Thoracic aorta (tissue), 2 donors: ENCODE data around the gene RUBCN. TPM values are rescaled to one million over a fixed set of nuclear protein-coding genes. Genes with fewer than 3 reads are reported as not detected.
"Not testable (repeated sequence)": the region's sequence is repeated elsewhere in the genome, so short reads cannot be mapped to it uniquely, and the experiment has no call there.

Experiments
- ATAC-seq: fragments of 150-250 bp; one replicate; pipeline ENCODE4 v1.8.0; 2017; ENCODE audit warnings: low read depth; ENCODE audit not compliant: insufficient number of reproducible peaks, low FRiP score
- DNase-seq: peaks from one replicate; pipeline ENCODE4 v3.0.0-alpha.2; 2020; ENCODE audit warnings: low spot score
- H3K27ac ChIP-seq, 2 donors: fragments of 200-600 bp; sonication (generic); 1 replicate in 1 of 2; 2 replicates in 1 of 2; pipeline ENCODE4 v1.5.1; 2016; ENCODE audit warnings: mild to moderate bottlenecking in 2 of 2, moderate library complexity in 2 of 2
- H3K27me3 ChIP-seq: fragments of 200-600 bp; sonication (generic); replicated peaks from 2 replicates; pipeline ENCODE4 v1.6.0; 2016; ENCODE audit warnings: mild to moderate bottlenecking; ENCODE audit not compliant: insufficient read depth
- H3K36me3 ChIP-seq: fragments of 200-600 bp; sonication (generic); one replicate; pipeline ENCODE4 v1.5.1; 2016
- H3K4me1 ChIP-seq, 2 donors: fragments of 200-600 bp; sonication (generic); 1 replicate in 1 of 2; 2 replicates in 1 of 2; pipeline versions ENCODE4 v1.5.1 to v1.6.0; 2016; ENCODE audit warnings: low read depth in 2 of 2, mild to moderate bottlenecking in 1 of 2; ENCODE audit not compliant: control insufficient read depth in 1 of 2
- H3K4me3 ChIP-seq: fragments of 200-600 bp; sonication (generic); 2 replicates; pipeline ENCODE4 v1.5.1; 2016; ENCODE audit warnings: mild to moderate bottlenecking
- H3K9me3 ChIP-seq: fragments of 200-600 bp; sonication (generic); 2 replicates; pipeline ENCODE4 v1.5.1; 2016
- CTCF ChIP-seq: fragments of 200-600 bp; sonication (generic); IDR thresholded peaks from one replicate; pipeline ENCODE4 v1.5.1; 2019; ENCODE audit warnings: antibody characterized with exemption
- total RNA-seq, 2 donors: library from RNA; depleted of rRNA; stranded (reverse); fragments of >200 nt; gene quantifications; one replicate each; pipeline versions ENCODE4 v1.1.0 to v1.2.3, GENCODE V29; 2016

Gene RUBCN
- total RNA-seq, 2 donors from 2014 or later: 52.1 to 67.3 TPM

GRCh38 chr3:197734667-197735318 is 1.9 kb downstream of the RUBCN start:
- no peak for DNase-seq
- Histone ChIP-seq H3K27ac (no peak overlapping the region), H3K4me1 (peaks cover 7 to 26% of the 10 kb centered on the region in 2 donors), H3K36me3 (no peaks in the 10 kb centered on the region), H3K9me3 (no peaks in the 10 kb centered on the region), H3K4me3 (no peak overlapping the region), H3K27me3 (no peaks in the 10 kb centered on the region)
- ATAC-seq: no peak
- no peak for TF ChIP-seq CTCF

GRCh38 chr3:197733042-197733441 is 3.7 kb downstream of the RUBCN start:
- ATAC-seq (no peak), DNase-seq (no peak)
- no peak for TF ChIP-seq CTCF
- H3K4me1 ChIP-seq: peaks cover 7 to 26% of the 10 kb centered on the region in 2 donors
- no peak overlapping the region for H3K4me3 ChIP-seq
- no peaks in the 10 kb centered on the region for H3K27me3 ChIP-seq
- H3K36me3 ChIP-seq: no peaks in the 10 kb centered on the region
- no peak overlapping the region for H3K27ac ChIP-seq
- H3K9me3 ChIP-seq: no peaks in the 10 kb centered on the region

GRCh38 chr3:197731483-197731882 is 5.2 kb downstream of the RUBCN start:
- not testable (repeated sequence) for ATAC-seq, DNase-seq, H3K9me3 ChIP-seq

DNA sequence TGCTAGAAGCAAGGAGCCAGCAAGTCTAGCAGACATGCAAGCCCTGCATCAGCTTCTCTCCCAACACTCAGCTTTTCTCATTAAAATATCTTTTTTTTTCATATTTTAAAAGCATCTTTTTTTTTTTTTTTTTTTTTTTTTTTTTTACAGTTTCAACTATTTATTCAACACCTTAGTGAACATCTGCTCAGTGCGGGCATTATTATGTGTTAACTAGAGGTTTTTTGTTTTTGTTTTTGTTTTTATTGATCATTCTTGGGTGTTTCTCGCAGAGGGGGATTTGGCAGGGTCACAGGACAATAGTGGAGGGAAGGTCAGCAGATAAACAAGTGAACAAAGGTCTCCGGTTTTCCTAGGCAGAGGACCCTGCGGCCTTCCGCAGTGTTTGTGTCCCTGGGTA is 5.9 kb downstream of the RUBCN start:
- not testable (repeated sequence) for H3K27ac ChIP-seq, H3K9me3 ChIP-seq, H3K27me3 ChIP-seq, H3K4me3 ChIP-seq, DNase-seq, ATAC-seq, H3K36me3 ChIP-seq
- peaks cover 5 to 16% of the 10 kb centered on the region in 2 donors for H3K4me1 ChIP-seq

More at GRCh38 chr3:197731483-197731882, 5.2 kb downstream of the RUBCN start:
- not testable (repeated sequence) for H3K4me3 ChIP-seq, H3K27ac ChIP-seq, H3K36me3 ChIP-seq, H3K27me3 ChIP-seq
- H3K4me1 ChIP-seq: peaks cover 7 to 17% of the 10 kb centered on the region in 2 donors

- Histone ChIP-seq H3K4me1 (peaks cover 0 to 10% of the 10 kb centered on the region in 2 donors), H3K9me3 (no peaks in the 10 kb centered on the region), H3K4me3 (no peak overlapping the region), H3K27me3 (no peaks in the 10 kb centered on the region), H3K36me3 (no peaks in the 10 kb centered on the region), H3K27ac (no peak overlapping the region)
- no peak for DNase-seq
- no peak for ATAC-seq
- TF ChIP-seq CTCF: no peak
Measured at GRCh38 chr3:197730200-197730599, 6.5 kb downstream of the RUBCN start.

DNA sequence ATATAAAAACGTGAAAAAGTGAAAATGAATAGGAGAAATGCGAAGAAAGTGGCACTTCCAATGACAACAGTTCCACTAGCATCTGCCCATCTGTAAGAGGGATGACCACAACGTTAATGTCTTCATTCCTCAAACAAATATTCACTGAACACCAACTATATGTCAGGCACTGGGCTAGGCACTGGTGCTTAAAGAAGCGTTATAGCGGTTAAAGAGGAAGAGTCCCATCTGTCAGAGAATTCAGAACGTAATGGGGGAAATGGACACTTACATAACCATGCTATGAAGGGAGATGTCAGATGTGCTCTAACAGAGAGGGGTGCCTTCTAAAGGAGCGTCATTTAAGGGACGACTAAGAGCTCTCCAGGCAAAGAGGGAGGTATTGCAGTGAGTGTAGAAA is 8.2 kb downstream of the RUBCN start:
- Histone ChIP-seq H3K9me3 (no peaks in the 10 kb centered on the region), H3K27me3 (no peaks in the 10 kb centered on the region), H3K4me1 (peaks cover 3 to 4% of the 10 kb centered on the region in 2 donors), H3K27ac (no peak overlapping the region), H3K4me3 (no peak overlapping the region), H3K36me3 (no peaks in the 10 kb centered on the region)
- no peak for TF ChIP-seq CTCF
- ATAC-seq: no peak
- no peak for DNase-seq

DNA sequence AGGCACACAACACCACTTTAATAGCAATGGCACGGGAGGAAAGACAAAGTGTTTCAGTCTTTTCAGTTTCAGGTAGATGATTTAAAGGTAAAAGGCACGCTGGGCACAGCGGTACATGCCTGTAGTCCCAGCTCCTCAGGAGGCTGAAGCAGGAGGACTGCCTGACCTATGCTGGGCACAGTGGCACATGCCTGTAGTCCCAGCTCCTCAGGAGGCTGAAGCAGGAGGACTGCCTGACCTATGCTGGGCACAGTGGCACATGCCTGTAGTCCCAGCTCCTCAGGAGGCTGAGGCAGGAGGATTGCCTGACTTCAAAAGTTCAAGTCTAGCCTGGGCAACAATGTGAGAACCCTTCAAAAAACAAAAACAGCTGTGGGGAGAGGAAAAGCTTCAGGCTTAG is 8.8 kb downstream of the RUBCN start:
- H3K9me3 ChIP-seq, H3K27me3 ChIP-seq, H3K4me3 ChIP-seq, DNase-seq, H3K4me1 ChIP-seq, H3K36me3 ChIP-seq, ATAC-seq, H3K27ac ChIP-seq: not testable (repeated sequence)
